ENCODE measurements around the gene TNFSF12. TPM values are rescaled to one million over a fixed set of nuclear protein-coding genes. Genes with fewer than 3 reads are reported as not detected.

Gene TNFSF12
- total RNA-seq, 1 donor from 2014 or later, result 4.3 TPM

DNA sequence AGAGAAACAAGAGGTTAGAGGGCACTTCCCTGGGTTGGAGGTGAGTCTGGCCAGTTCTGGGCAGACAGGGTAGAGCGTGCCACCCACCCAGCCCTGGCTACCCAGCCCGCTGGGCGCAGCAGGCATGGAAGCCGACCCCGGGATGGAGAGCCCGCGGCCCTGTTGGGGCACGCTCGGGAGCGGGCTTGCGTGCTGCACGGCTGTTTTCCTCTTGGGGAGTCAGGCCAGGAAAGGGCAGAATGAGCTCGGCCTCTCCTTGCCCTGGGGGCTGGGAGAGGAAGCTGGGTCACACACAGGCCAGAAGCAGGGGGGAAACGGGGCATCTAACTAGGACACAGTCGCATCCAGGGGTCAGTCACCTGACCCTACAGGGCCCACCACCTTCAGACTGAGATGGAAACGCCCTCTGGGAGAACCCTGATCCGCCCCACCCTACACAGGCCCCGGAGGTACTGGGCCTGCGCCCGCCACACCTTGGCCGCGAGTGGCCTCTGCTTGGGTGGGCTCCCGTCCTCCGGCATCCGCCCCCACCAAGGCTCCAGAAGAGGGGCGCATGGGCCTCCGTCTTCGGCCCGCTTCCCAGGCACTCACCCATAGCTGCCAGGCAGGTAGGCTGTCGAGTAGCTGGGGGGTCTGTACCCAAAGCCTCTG lies 39.8 kb downstream of the TNFSF12 start:
- no peak overlapping the region for H3K27ac Mint-ChIP-seq
- H3K9me3 Mint-ChIP-seq, result no peaks in the 10 kb centered on the region
- H3K4me1 Mint-ChIP-seq (ENCODE audit: unreplicated experiment), result peaks cover 27% of the 10 kb centered on the region
- DNase-seq (ENCODE audit: extremely low spot score, unreplicated experiment), result no peak
- H3K36me3 Mint-ChIP-seq, result peaks cover 18% of the 10 kb centered on the region
- H3K27me3 Mint-ChIP-seq, result no peaks in the 10 kb centered on the region
- no peak overlapping the region for H3K4me3 Mint-ChIP-seq
- TF ChIP-seq, protein P1, sequence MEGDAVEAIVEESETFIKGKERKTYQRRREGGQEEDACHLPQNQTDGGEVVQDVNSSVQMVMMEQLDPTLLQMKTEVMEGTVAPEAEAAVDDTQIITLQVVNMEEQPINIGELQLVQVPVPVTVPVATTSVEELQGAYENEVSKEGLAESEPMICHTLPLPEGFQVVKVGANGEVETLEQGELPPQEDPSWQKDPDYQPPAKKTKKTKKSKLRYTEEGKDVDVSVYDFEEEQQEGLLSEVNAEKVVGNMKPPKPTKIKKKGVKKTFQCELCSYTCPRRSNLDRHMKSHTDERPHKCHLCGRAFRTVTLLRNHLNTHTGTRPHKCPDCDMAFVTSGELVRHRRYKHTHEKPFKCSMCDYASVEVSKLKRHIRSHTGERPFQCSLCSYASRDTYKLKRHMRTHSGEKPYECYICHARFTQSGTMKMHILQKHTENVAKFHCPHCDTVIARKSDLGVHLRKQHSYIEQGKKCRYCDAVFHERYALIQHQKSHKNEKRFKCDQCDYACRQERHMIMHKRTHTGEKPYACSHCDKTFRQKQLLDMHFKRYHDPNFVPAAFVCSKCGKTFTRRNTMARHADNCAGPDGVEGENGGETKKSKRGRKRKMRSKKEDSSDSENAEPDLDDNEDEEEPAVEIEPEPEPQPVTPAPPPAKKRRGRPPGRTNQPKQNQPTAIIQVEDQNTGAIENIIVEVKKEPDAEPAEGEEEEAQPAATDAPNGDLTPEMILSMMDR (conservative IDR thresholded peaks at IDR 0.05), result no peak

DNA sequence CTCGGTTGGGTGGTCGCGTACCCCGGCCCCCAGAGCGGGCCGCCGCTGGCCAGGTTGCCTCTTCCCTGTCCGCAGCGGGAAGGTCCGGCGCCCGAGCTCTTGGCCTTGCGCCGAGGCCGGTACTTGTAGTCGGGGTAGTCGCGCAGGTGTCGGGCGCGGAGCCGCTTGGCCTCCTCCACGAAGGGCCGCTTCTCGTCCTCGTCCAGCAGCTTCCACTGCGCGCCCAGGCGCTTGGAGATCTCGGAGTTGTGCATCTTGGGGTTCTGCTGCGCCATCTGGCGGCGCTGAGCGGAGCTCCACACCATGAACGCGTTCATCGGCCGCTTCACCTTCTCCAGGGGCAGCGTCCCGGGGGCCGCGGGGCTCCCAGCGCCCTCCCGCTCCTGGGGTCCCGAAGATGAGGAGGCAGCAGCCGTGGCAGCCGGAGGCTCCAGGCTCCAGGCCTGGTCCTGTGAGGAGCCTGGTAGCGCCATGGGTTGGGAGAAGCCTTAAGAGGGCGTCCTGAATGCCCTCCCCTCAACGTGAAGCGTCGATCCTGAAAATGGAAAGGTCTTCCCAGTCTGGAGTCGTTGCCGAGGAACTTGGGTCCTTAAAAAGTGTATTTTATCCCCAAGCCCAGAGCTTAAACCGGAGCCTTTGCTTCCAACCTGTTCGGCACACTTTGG lies 40.5 kb downstream of the TNFSF12 start:
- TF ChIP-seq, protein P1 (conservative IDR thresholded peaks at IDR 0.05), result peak; percentile 82
- H3K4me3 Mint-ChIP-seq, result peak overlapping the region; percentile 58
- no peaks in the 10 kb centered on the region for H3K9me3 Mint-ChIP-seq
- H3K27ac Mint-ChIP-seq, result no peak overlapping the region
- peaks cover 21% of the 10 kb centered on the region for H3K4me1 Mint-ChIP-seq (ENCODE audit: unreplicated experiment)
- H3K27me3 Mint-ChIP-seq, result no peaks in the 10 kb centered on the region
- H3K36me3 Mint-ChIP-seq, result peaks cover 25% of the 10 kb centered on the region
- no peak for DNase-seq (ENCODE audit: extremely low spot score, unreplicated experiment)

DNA sequence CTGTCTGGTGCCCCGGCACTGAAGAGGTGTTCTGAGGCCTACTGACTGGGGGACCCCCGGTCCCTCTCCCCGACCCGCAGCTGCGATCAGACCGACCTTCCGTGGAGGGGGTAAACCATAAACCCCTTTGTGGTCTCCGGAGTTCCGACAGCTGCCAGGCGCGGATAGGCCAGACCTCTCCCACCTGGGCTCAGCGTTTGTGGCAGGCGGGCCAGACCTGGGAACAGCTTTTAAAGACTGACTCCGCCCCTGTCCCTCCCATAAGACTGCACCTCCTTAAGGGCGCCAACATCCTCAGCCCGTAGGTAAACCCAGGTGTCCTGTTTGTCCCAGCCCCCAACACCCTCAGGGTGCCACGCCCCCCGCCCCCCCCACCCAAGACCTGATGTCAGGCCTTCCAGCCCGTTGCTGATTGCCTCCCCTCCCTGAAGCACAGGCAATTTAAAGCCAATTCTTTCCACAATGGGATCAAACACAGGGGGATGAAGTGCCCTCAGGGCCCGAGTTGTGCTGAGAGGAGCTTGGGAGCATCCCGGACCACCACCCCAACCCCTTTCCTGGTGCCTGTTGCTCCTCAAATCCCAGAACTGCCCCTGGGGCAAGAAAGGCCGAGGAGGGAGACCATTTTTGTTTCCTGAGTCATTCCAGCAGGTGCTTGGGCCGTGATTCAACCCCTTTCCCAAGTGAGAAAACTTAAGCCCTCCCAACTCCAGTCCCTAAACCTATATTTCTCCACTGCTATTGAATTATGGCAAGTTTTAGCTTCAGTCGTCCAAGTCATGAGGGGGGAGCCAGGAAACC lies 41.2 kb downstream of the TNFSF12 start, which contains the start of gene SOX15:
SOX15 (minus strand) TSS at position 204 of the 801 bp plus-strand sequence. CDS start 418 bp downstream, outside the sequence.
- peaks cover 14% of the 10 kb centered on the region for H3K4me1 Mint-ChIP-seq (ENCODE audit: unreplicated experiment)
- TF ChIP-seq, protein P1 (conservative IDR thresholded peaks at IDR 0.05), result no peak
- H3K4me3 Mint-ChIP-seq, result peak within 1 kb of the TSS; percentile 58
- H3K9me3 Mint-ChIP-seq, result no peaks in the 10 kb centered on the region
- H3K27me3 Mint-ChIP-seq, result no peaks in the 10 kb centered on the region
- DNase-seq (ENCODE audit: extremely low spot score, unreplicated experiment), result no peak
- peak within 1 kb of the TSS; percentile 96 for H3K27ac Mint-ChIP-seq
- H3K36me3 Mint-ChIP-seq, result peaks cover 23% of the 10 kb centered on the region

DNA sequence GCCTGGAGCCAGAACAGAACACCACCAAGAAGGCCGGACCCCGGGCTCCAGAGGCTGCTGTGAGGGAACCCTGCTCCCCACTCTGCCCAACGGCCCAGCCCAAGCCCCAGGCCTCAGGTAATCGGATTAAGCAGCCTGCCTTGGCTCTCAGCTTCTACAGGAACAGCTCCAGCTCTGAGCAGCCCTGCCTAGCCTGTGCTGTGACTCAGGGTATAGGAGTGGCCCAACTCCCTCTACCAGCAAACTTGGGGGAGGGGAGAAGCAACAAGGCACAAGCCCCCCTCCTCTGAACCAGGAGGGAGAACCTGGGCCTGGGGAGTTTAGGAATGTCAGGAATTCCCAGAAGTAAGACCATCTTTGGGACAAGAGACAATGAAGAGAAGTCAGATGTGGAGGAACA lies 41.9 kb downstream of the TNFSF12 start:
- H3K4me1 Mint-ChIP-seq (ENCODE audit: unreplicated experiment), result peaks cover 13% of the 10 kb centered on the region

DNA sequence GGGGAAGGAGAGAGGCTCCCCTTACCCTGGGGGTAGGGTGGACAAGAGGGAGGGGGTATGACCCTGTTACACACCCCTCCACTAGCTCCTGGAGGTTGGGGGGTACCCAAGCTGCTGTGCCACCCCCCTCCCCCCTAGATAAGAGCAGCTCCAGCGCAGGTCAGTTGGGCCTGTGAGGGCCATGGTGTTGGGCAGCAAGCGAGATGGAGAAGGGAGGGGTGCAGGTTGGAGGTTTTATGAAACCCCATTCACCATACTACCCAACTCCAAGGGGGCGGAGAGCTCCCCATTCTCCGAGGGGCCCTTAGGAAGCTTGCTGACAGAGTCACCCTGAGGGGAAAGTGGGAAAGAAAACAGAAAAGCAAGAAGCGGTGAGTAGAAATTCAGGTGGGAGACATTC lies 42.7 kb downstream of the TNFSF12 start:
- Mint-ChIP-seq H3K27ac (no peak overlapping the region), H3K4me3 (no peak overlapping the region), H3K4me1 (ENCODE audit: unreplicated experiment) (peaks cover 13% of the 10 kb centered on the region), H3K9me3 (no peaks in the 10 kb centered on the region), H3K27me3 (no peaks in the 10 kb centered on the region), H3K36me3 (peaks cover 27% of the 10 kb centered on the region)
- no peak for DNase-seq (ENCODE audit: extremely low spot score, unreplicated experiment)
- TF ChIP-seq, protein P1 (conservative IDR thresholded peaks at IDR 0.05), result no peak

More for the DNA sequence above, 41.9 kb downstream of the TNFSF12 start:
- peaks cover 25% of the 10 kb centered on the region for H3K36me3 Mint-ChIP-seq
- peak overlapping the region; percentile 96 for H3K27ac Mint-ChIP-seq
- DNase-seq (ENCODE audit: extremely low spot score, unreplicated experiment), result no peak
- H3K4me3 Mint-ChIP-seq, result peak overlapping the region; percentile 12
- TF ChIP-seq, protein P1 (conservative IDR thresholded peaks at IDR 0.05), result no peak
- no peaks in the 10 kb centered on the region for H3K27me3 Mint-ChIP-seq
- no peaks in the 10 kb centered on the region for H3K9me3 Mint-ChIP-seq
